Adrenal gland (tissue), 5 donors: ENCODE data around the gene CCDC91.

ENCODE experiments used
- POLR2A ChIP-seq, 2 donors: fragments of 450-650 bp; IDR thresholded peaks; one replicate each; pipeline ENCODE4 v1.6.1; 2017; ENCODE audit warnings: antibody characterized with exemption in 2 of 2, mild to moderate bottlenecking in 2 of 2, moderate library complexity in 1 of 2
- TF ChIP-seq, protein P1 (sequence below), 6 experiments: fragments of 450-650 bp in 4 of 6; fragments of 200-600 bp in 2 of 6; sonication (generic) in 1 of 6; IDR thresholded peaks; 1 replicate in 5 of 6; 2 replicates in 1 of 6; pipeline versions ENCODE4 v1.5.1 to v1.8.0; 2016 to 2021; ENCODE audit warnings: antibody characterized with exemption in 6 of 6, mild to moderate bottlenecking in 2 of 6, moderate library complexity in 1 of 6
- donor health status: DM: no; HTN: no; CAD: no.

DNA sequence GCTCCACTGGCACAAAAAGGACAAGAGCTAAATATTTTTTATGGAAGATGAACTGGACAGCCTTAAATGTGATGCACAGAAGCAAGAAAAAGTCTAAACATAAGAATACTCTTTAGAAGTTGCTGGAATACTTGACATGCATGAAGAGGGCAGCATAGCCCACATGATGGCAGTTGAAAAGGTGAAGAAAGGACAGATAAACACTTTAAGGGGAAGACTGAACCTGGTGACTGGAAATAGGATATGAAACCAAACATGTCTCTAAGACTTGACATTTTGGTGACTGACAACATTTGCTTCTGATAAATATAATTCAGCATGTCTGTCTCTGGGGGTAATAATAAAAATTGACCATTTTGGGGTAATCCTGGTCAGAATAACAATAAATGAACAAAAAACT, 273.1 kb downstream of the CCDC91 start:
- TF ChIP-seq, protein P1, sequence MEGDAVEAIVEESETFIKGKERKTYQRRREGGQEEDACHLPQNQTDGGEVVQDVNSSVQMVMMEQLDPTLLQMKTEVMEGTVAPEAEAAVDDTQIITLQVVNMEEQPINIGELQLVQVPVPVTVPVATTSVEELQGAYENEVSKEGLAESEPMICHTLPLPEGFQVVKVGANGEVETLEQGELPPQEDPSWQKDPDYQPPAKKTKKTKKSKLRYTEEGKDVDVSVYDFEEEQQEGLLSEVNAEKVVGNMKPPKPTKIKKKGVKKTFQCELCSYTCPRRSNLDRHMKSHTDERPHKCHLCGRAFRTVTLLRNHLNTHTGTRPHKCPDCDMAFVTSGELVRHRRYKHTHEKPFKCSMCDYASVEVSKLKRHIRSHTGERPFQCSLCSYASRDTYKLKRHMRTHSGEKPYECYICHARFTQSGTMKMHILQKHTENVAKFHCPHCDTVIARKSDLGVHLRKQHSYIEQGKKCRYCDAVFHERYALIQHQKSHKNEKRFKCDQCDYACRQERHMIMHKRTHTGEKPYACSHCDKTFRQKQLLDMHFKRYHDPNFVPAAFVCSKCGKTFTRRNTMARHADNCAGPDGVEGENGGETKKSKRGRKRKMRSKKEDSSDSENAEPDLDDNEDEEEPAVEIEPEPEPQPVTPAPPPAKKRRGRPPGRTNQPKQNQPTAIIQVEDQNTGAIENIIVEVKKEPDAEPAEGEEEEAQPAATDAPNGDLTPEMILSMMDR (IDR thresholded peaks at IDR 0.05) = no peak
- no peak for TF ChIP-seq POLR2A (IDR thresholded peaks at IDR 0.05)
